Peyer's patch (tissue), 4 donors: ENCODE results near the gene HS6ST3. TPM values are rescaled to one million over a fixed set of nuclear protein-coding genes. Genes with fewer than 3 reads are reported as not detected.

Experiments
- DNase-seq, 3 donors: peaks; one replicate each; pipeline ENCODE4 v3.0.0-alpha.2; 2017 to 2019
- H3K27ac ChIP-seq, 4 donors: fragments of 200-600 bp; sonication (generic); one replicate each; pipeline ENCODE4 v1.5.1; 2016 to 2019
- H3K27me3 ChIP-seq, 2 donors: fragments of 200-600 bp; sonication (generic); one replicate each; pipeline ENCODE4 v1.5.1; 2019
- H3K36me3 ChIP-seq, 3 donors: fragments of 200-600 bp; sonication (generic); one replicate each; pipeline ENCODE4 v1.5.1; 2016 to 2019
- H3K4me1 ChIP-seq, 4 donors: fragments of 200-600 bp; sonication (generic); one replicate each; pipeline ENCODE4 v1.5.1; 2016 to 2019
- H3K4me3 ChIP-seq, 4 donors: fragments of 200-600 bp; sonication (generic); 1 replicate in 3 of 4; 2 replicates in 1 of 4; pipeline ENCODE4 v1.5.1; 2016 to 2019; ENCODE audit warnings: mild to moderate bottlenecking in 1 of 4
- H3K9me3 ChIP-seq, 4 donors: fragments of 200-600 bp; sonication (generic); one replicate each; pipeline ENCODE4 v1.5.1; 2016 to 2019; ENCODE audit warnings: mild to moderate bottlenecking in 1 of 4
- POLR2A ChIP-seq, 2 donors: fragments of 450-650 bp; IDR thresholded peaks; one replicate each; pipeline ENCODE4 v1.5.1; 2017; ENCODE audit warnings: antibody characterized with exemption in 2 of 2, mild to moderate bottlenecking in 2 of 2, moderate library complexity in 2 of 2
- total RNA-seq, 4 donors: library from RNA; depleted of rRNA; stranded (reverse); fragments of >200 nt; gene quantifications; one replicate each; pipeline ENCODE4 v1.1.0, GENCODE V29; 2016
- TF ChIP-seq, protein P1 (sequence below), 6 experiments: fragments of 450-650 bp in 4 of 6; fragments of 200-600 bp in 2 of 6; sonication (generic) in 1 of 6; IDR thresholded peaks; one replicate each; pipeline ENCODE4 v1.5.1; 2017 to 2019; ENCODE audit warnings: antibody characterized with exemption in 6 of 6, mild to moderate bottlenecking in 3 of 6, moderate library complexity in 1 of 6

HS6ST3 gene
- total RNA-seq, 4 donors from 2014 or later = 0.09 TPM; not detected in 3

DNA sequence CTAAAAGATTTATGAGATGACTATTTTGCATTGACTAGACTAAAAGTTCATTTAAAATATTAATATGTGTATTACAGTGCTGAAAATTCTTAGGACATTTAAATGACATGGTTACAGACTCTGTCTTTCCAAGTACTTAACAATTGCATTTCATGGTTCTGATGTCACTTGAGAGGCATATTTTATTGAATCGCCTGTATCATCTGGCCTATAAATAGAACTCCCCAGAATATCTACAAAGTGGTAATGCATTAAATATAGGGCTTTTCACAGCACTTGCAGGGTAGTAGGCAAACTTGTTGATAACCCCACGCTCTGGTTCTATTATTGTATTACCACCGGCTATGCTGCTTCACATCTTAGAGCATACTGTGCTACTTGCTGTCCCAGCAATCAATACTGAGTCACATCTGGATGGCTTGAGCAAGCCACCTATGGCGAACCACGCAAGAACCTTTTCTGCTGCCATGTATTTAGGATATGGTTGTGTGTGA, 400.6 kb downstream of the HS6ST3 start:
- TF ChIP-seq POLR2A (IDR thresholded peaks at IDR 0.05) = no peak
- TF ChIP-seq, protein P1, sequence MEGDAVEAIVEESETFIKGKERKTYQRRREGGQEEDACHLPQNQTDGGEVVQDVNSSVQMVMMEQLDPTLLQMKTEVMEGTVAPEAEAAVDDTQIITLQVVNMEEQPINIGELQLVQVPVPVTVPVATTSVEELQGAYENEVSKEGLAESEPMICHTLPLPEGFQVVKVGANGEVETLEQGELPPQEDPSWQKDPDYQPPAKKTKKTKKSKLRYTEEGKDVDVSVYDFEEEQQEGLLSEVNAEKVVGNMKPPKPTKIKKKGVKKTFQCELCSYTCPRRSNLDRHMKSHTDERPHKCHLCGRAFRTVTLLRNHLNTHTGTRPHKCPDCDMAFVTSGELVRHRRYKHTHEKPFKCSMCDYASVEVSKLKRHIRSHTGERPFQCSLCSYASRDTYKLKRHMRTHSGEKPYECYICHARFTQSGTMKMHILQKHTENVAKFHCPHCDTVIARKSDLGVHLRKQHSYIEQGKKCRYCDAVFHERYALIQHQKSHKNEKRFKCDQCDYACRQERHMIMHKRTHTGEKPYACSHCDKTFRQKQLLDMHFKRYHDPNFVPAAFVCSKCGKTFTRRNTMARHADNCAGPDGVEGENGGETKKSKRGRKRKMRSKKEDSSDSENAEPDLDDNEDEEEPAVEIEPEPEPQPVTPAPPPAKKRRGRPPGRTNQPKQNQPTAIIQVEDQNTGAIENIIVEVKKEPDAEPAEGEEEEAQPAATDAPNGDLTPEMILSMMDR (IDR thresholded peaks at IDR 0.05) = no peak
- Histone ChIP-seq H3K4me1 (no peaks in the 10 kb centered on the region), H3K27ac (no peak overlapping the region), H3K4me3 (no peak overlapping the region), H3K36me3 (no peaks in the 10 kb centered on the region), H3K9me3 (no peaks in the 10 kb centered on the region), H3K27me3 (no peaks in the 10 kb centered on the region)
- DNase-seq = no peak

DNA sequence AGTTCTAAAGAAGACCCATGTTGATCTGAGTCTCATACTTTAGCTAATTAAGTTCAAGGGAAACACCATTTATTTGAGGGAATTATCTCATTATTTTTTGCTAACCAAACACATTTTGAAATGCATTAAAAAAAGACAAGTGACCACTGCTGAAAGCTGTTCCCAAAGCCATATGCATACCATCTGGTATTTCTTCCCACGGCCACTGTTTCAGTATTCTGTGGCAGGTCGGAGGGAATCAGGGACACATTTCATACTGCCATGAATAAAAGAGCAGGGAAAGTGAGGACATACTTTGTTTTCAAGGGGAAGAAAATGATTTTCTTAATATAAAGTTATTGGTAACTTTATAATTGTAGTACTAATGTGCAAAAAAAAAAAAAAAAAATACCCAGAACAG, 401.2 kb downstream of the HS6ST3 start:
- Histone ChIP-seq H3K27me3 (no peaks in the 10 kb centered on the region), H3K36me3 (no peaks in the 10 kb centered on the region), H3K4me3 (no peak overlapping the region), H3K27ac (no peak overlapping the region), H3K9me3 (no peaks in the 10 kb centered on the region), H3K4me1 (no peaks in the 10 kb centered on the region)
- no peak for TF ChIP-seq POLR2A (IDR thresholded peaks at IDR 0.05)
- TF ChIP-seq, protein P1 (IDR thresholded peaks at IDR 0.05) = no peak
- no peak for DNase-seq

DNA sequence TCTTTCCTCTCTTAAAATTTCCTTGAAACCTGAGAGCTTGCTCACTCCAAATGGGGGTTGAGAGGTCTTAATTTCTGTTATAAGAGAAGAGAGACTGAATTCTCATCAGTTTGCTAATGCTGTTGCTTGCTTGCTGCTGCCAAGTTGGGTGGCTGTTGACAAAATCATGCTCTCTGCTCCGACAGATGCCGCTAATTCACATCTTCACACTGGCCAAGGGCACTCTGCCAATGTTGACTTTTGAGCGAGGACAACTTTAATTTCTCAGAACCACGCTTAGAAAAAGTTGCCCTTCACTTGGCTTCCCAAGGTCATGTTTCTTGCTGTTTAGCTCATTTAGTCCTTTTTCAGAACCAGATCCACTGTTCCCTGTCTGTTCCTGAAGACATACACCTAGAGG, 402.9 kb downstream of the HS6ST3 start:
- no peak overlapping the region for H3K4me3 ChIP-seq
- DNase-seq = no peak
- H3K27ac ChIP-seq = no peak overlapping the region
- H3K36me3 ChIP-seq = no peaks in the 10 kb centered on the region
- no peaks in the 10 kb centered on the region for H3K4me1 ChIP-seq
- no peak for TF ChIP-seq POLR2A (IDR thresholded peaks at IDR 0.05)
- TF ChIP-seq, protein P1 (IDR thresholded peaks at IDR 0.05) = no peak
- H3K9me3 ChIP-seq = no peaks in the 10 kb centered on the region
- no peaks in the 10 kb centered on the region for H3K27me3 ChIP-seq

DNA sequence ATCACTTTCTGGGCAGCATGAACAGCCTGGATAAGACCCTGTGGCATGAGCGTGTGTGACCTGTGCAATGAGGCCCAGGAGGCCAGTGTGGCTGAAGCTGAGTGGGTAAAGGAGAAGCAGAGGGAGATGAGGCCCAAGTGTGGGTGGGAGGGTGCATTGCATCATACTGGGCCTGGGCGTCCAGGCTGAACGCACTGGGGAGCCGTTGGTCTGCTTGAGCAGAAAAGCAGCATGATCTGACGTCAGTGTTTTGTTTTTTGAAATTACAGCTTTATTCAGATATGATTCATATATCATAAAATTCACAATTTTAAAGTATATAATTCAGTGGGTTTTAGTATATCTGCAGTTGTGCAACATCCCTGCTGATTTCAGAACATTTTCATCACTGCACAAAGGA, 409.7 kb downstream of the HS6ST3 start:
- DNase-seq = no peak
- no peak for TF ChIP-seq POLR2A (IDR thresholded peaks at IDR 0.05)
- TF ChIP-seq, protein P1 (IDR thresholded peaks at IDR 0.05) = no peak
- Histone ChIP-seq H3K36me3 (no peaks in the 10 kb centered on the region), H3K27ac (no peak overlapping the region), H3K9me3 (no peaks in the 10 kb centered on the region), H3K27me3 (no peaks in the 10 kb centered on the region), H3K4me3 (no peak overlapping the region), H3K4me1 (no peaks in the 10 kb centered on the region)

DNA sequence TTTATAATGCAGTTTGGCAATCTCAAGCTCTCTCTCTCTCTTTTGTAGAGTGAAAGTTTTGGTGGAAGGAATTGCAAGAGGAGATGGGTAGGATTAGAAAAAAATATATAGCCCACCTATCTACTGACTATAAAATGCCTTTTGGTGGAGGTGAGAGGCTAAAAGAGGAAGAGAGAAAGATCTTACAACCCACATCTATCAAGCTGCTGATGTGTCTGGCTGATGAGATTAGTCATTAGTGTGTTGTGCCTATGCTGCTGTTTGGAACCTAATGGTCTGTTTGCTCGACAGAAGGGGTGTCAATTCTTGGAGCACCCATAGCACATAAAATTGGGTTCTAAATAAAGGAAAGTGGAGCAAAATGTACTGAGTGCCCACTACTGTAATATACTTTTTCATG, 411.0 kb downstream of the HS6ST3 start:
- H3K27ac ChIP-seq = no peak overlapping the region
- no peak overlapping the region for H3K4me3 ChIP-seq
- H3K27me3 ChIP-seq = no peaks in the 10 kb centered on the region
- TF ChIP-seq, protein P1 (IDR thresholded peaks at IDR 0.05) = no peak
- TF ChIP-seq POLR2A (IDR thresholded peaks at IDR 0.05) = no peak
- no peak for DNase-seq
- no peaks in the 10 kb centered on the region for H3K36me3 ChIP-seq
- H3K9me3 ChIP-seq = no peaks in the 10 kb centered on the region
- no peaks in the 10 kb centered on the region for H3K4me1 ChIP-seq

DNA sequence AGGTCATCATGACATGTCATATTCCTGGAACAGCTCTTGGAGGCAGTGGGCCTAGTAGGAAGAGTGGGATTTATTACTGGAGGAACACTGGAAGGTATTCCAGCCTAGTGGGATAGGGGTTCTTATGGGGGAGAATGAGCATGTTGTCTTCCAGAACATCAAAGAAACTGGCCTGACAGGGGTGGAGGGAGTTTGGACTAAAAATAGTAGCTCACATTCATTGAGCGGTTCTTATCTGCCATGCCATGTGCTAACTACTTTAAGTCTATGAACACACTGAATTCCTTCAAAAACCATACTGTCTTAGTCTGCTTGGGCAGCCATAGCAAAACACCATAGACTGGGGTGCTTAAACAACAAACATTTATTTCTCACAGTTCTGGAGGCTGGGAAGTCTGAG, 413.6 kb downstream of the HS6ST3 start:
- H3K4me1 ChIP-seq = no peaks in the 10 kb centered on the region
- H3K36me3 ChIP-seq = no peaks in the 10 kb centered on the region
- DNase-seq = no peak
- no peaks in the 10 kb centered on the region for H3K27me3 ChIP-seq
- H3K9me3 ChIP-seq = no peaks in the 10 kb centered on the region
- H3K27ac ChIP-seq = no peak overlapping the region
- H3K4me3 ChIP-seq = no peak overlapping the region
- TF ChIP-seq, protein P1 (IDR thresholded peaks at IDR 0.05) = no peak
- TF ChIP-seq POLR2A (IDR thresholded peaks at IDR 0.05) = no peak
